NT2/D1 (cell line): Measurements from ENCODE around the gene IL15.

Experiments used
- SUZ12 ChIP-seq: IDR thresholded peaks from 2 replicates; pipeline ENCODE4 v1.6.1; 2011; ENCODE audit not compliant: insufficient read length, insufficient read depth; ENCODE audit errors: extremely low read depth
- ZNF274 ChIP-seq: IDR thresholded peaks from 2 replicates; pipeline ENCODE4 v1.6.1; 2011; ENCODE audit warnings: mild to moderate bottlenecking, low read depth, low read length

- TF ChIP-seq ZNF274 (no peak), SUZ12 (no peak)
Measured at GRCh38 chr4:141645611-141646340, 9.4 kb downstream of the IL15 start.
